Measurements from ENCODE around the gene KIF16B. TPM values are rescaled to one million over a fixed set of nuclear protein-coding genes. Genes with fewer than 3 reads are reported as not detected.
"Not testable (repeated sequence)": the region's sequence is repeated elsewhere in the genome, so short reads cannot be mapped to it uniquely, and the experiment has no call there.

The KIF16B gene
- 4.7 and 7.1 TPM in 2 replicates for polyA plus RNA-seq (2014; cell fraction: cytosol; rRNA removed)
- 6.0 and 6.6 TPM in 2 replicates for polyA plus RNA-seq (2014; cell fraction: nucleus; rRNA removed)

DNA sequence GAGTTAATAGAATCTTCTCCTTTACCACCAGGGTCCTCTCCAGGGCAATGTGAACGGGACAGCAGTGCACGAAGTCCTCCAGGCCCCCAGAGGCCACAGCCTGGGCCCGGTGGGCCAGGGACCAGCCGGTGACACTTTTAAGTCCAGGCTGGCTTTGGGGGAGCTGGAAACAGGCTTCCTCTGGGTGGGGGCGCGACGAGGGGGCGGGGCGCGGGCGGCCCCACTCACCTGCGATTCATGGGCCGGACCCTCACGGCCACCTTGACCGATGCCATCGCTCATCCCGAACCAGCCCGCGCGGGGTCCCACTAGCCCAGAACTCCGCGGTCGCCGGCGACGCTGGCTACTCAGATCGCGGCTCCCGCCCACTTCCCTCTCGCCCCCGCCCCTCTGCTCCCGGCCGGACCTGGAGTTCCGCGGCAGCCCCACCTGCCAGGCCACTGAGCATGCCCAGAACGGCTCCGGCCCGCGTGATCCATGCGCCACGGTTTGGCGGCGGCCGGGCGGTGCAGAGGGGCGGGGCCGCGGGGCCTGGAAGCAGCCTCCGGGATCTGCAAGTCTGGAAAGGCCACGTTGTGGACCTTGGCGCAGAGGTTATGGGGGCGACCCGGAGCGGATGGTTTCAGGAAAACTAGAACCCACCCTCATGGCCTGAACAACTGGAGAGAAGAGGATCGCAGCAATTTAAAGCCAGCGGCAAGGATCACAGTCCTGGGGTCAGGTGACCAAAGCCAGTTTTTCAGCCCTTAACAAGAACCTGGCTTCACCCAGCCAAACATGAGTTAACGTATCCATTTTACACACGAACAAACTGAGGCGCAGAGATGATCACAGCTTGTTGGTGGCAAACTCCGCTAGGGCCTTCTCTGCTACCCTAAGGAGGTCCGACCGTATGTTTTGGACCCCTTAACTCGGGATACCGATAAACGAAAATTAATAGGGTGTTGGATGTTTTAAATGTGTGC lies at the start of gene KIF16B:
Gene KIF16B (minus strand): TSS at position 448 of the 965 bp plus-strand sequence. CDS start 173 bp downstream, at position 275.
- peak; percentile 89 for DNase-seq (ENCODE audit: low spot score)

GRCh38 chr20:16622501-16622900 lies 49.3 kb upstream of the KIF16B start:
- DNase-seq (ENCODE audit: low spot score) = no peak

GRCh38 chr20:16621435-16622141 lies 48.3 kb upstream of the KIF16B start:
- DNase-seq (ENCODE audit: low spot score) = no peak

DNA sequence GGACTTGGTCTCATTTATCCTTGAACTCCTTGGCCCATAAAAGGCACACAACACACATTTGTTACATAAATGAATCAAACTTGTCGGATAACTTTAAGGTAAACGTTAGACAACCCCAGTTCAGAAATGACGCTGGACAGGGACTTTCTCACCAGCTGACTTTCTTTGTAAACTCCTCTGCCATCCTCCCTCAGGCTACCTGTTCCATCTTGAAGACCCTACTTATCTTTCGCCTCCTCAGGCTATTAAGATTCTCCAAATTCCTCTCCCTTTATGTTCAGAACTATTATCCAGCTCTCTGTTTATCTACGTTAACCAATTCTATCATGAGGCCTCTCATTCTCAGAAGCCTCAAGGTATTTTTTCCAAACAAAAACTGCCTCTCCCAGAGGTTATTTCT lies 47.7 kb upstream of the KIF16B start:
- no peak for DNase-seq (ENCODE audit: low spot score)

GRCh38 chr20:16619953-16620352 lies 46.7 kb upstream of the KIF16B start:
- DNase-seq (ENCODE audit: low spot score) = no peak

DNA sequence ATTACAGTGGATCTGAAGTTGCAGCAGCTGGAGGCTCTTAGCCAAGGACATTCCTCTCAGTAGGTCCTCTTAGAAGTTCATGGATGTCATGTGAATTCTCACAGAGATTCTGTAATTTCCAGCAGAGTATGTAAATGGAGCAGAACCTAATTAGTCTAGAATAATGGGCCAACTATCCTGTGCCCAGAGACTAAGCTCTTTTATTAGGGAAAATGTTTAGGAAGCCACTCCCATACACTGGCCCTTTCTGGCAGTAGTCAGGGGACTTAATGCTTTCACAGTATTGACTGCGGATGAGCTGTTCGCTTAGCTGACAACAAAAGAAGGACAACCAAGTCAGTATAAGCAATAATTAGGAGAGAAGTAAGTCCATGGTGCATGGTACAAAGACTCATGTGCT lies 43.8 kb upstream of the KIF16B start:
- DNase-seq (ENCODE audit: low spot score) = no peak

DNA sequence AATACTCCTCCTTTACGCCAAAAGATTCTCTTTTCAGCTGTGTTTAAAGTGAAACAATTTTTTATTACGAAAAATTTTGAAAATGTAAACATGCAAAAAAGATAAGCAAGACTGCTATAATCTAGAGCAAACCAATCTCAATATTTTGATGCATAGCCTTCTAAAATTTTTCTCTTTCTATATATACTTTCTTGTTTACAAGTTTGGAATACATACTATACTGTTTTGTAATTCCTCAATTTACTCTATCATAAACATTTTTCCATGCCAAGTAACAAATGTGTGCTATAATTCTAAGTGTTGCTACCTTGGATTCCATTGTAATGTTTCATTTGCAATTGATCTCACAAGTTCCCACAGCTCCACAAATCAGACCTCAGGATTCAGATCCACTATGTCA lies 43.1 kb upstream of the KIF16B start:
- DNase-seq (ENCODE audit: low spot score) = no peak

DNA sequence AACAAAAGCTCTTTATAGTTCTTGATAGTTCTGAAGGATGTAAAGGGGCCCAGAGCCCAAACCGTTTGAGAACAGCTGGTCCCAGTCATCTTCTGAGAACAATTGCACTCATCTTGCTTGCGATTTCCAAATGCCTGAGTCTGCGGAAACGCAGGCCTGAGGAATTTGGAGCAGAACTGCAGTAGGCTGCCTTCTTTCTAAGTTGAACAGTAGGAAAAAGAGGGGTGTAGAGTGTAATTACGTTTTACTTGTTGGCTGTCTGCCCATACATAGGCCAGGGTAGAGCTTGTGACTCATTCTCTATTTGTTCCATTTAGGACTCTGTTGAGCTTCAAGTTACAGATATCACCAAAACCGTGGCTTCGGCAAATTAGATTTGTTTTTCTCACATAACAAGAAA lies 42.0 kb upstream of the KIF16B start:
- DNase-seq (ENCODE audit: low spot score) = no peak

- DNase-seq (ENCODE audit: low spot score) = no peak
Observed at GRCh38 chr20:16613954-16614353, 40.7 kb upstream of the KIF16B start.

GRCh38 chr20:16612706-16613105 lies 39.5 kb upstream of the KIF16B start:
- DNase-seq (ENCODE audit: low spot score) = peak; percentile 48

DNA sequence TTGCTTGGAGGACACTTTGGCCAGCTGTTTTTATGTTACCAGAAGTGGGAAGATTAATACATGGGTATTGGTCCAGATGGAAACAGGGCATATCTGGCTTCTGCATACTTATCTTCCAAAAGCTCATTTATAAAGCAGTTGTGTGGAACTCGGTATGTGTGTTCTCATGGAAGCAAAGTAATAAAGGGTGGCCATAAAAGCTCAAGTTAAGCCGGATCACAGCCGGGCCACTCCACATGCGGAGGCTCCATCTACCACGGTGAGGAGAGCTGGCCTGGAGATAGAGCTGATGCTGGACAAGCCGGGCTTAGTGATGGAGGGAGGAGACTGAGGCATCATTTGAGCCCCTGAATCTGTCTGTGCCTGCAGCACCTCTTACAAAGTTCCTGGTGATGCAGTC lies 38.6 kb upstream of the KIF16B start:
- DNase-seq (ENCODE audit: low spot score) = no peak

- no peak for DNase-seq (ENCODE audit: low spot score)
Observed at GRCh38 chr20:16609066-16609465, 35.8 kb upstream of the KIF16B start.

DNA sequence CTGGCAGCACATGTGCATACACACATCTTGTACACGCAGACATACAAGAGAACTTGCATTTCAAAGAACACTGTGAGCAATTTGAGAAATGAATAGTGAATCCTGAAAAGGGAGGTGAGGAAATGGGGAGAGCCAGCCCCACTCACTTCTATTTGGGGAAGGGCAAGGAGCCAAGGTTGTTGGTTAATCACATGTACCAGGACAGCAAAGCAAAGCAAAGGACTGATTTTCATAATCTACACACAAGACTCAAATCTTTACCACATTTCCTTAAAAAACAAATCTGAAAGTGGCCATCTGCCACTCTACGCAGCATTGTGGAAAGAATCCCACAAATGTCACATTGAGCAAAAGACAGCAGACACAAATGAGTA lies 35.0 kb upstream of the KIF16B start:
- no peak for DNase-seq (ENCODE audit: low spot score)

DNA sequence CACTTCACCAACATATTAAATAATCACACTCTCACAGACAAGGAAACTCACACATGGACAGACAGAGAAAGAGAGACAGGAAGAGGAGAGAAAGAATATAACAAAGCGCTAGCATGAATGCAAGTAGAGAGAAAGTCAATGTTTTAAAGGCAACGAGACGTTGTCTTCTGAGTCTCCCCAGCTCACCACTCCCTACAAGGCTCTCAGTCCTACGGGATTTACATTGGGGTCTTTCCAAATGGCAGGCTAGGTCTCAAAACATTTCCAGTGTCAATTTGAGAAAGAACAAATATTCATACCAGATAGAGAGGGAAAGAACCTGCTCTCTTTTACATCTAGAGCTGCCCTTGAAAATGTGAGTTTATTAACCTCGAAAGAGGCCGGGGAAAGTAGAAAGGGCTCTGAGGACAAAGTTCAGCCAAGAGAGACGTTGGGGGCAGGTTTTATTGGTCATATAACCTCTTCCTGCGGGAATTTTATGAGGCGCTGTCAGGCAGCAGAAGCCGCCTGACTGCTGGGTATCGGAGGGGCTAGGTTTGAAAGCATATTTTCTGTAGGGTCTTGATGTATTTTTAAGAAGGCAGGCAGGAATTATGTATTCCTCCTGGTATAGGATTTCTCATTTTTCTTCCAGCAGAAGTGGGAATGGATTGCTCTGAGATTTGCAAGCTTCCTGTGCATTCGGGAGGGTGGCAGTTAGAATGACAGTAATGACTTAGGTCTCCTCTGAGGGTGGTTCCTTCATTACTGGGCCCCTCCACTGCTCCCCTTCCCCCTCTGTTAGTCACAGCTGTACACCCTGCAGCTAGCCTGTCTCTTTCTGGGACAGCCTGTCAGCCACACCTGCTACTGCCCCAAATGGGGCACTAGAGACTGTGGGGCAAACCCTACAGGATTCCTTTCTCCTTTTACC lies 34.4 kb upstream of the KIF16B start:
- no peak for DNase-seq (ENCODE audit: low spot score)

DNA sequence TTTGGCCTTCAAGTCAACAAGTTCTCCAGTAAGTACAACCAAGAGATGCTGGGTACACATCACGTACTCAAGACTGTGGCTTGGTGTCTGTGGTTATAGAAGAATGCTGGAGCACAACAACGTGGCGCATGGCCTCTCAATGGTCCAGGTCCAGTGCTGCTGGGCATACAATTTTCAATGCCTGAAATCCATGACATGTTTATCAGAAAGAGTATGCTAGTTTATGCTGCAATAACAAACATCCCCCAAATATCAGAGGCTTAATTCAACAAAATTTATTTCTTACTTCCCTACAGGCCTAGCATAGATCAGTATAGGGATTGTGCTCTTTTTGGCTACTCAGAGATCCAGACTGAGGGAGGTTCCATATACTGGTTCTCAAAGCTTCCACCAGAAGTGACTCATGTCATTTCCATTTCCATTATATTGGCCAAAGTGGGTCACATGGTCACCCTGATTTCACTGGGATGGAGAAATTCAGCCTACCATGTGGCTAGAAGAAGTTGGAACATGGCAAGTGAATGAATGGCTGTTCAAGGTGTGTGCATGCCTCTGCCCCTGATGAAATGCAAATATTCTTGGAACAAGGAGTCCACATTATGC lies 33.3 kb upstream of the KIF16B start:
- no peak for DNase-seq (ENCODE audit: low spot score)

- no peak for DNase-seq (ENCODE audit: low spot score)
Observed at GRCh38 chr20:16601047-16601446, 27.8 kb upstream of the KIF16B start.

GRCh38 chr20:16599257-16599656 lies 26.0 kb upstream of the KIF16B start:
- DNase-seq (ENCODE audit: low spot score) = no peak

DNA sequence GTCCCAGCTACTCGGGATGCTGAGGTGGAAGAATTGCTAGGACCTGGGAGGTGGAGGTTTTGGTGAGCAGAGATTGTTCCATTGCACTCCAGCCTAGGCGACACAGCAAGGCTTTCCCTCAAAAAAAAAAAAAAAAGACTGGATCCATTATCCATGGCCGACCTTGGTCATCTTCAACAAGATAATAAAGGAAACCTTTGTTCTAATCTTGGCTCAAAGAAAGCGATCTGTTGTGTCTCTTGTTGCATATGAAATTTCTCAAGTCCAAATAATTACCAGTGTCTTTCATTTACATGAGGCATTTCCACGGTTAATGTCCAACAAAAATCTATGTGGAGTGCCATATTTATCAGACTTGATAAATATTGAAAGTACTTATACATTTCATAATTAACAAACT lies 23.7 kb upstream of the KIF16B start:
- DNase-seq (ENCODE audit: low spot score) = no peak

GRCh38 chr20:16596404-16596803 lies 23.2 kb upstream of the KIF16B start:
- DNase-seq (ENCODE audit: low spot score) = not testable (repeated sequence)

GRCh38 chr20:16595376-16595775 lies 22.1 kb upstream of the KIF16B start:
- DNase-seq (ENCODE audit: low spot score) = no peak

- no peak for DNase-seq (ENCODE audit: low spot score)
Observed at GRCh38 chr20:16590041-16590633, 16.9 kb upstream of the KIF16B start.
